RWPE2 (cell line): ENCODE data around the gene VAPA.

Experiments
- ATAC-seq: fragments of 200-7000 bp; cut with Tn5 transposase; 3 replicates; pipeline ENCODE4 v1.9.1; 2021; ENCODE audit warnings: low read depth
- DNase-seq: peaks from one replicate; pipeline ENCODE4 v3.0.0-alpha.2; 2020; ENCODE audit warnings: low spot score
- H3K27ac ChIP-seq: fragments of 450-650 bp; 2 replicates; pipeline ENCODE4 v1.5.1; 2017; ENCODE audit warnings: mild to moderate bottlenecking; ENCODE audit not compliant: poor library complexity, severe bottlenecking
- H3K27me3 ChIP-seq: fragments of 250-450 bp; sonication (Bioruptor Pico); 2 replicates; pipeline ENCODE4 v1.5.1; 2021; ENCODE audit warnings: mild to moderate bottlenecking, moderate library complexity; ENCODE audit not compliant: insufficient read depth, poor library complexity, severe bottlenecking
- H3K36me3 ChIP-seq: fragments of 250-450 bp; sonication (Bioruptor Pico); 2 replicates; pipeline ENCODE4 v1.5.1; 2020; ENCODE audit warnings: low read depth, mild to moderate bottlenecking, moderate library complexity
- H3K4me1 ChIP-seq: fragments of 250-450 bp; sonication (Bioruptor Pico); 2 replicates; pipeline ENCODE4 v1.5.1; 2021; ENCODE audit warnings: mild to moderate bottlenecking, moderate library complexity; ENCODE audit not compliant: insufficient read depth, poor library complexity, severe bottlenecking
- H3K4me3 ChIP-seq: fragments of 250-450 bp; sonication (Bioruptor Pico); 2 replicates; pipeline ENCODE4 v1.5.1; 2021; ENCODE audit warnings: mild to moderate bottlenecking, moderate library complexity; ENCODE audit not compliant: severe bottlenecking
- H3K9me3 ChIP-seq: fragments of 250-450 bp; sonication (Bioruptor Pico); 2 replicates; pipeline ENCODE4 v1.5.1; 2021; ENCODE audit warnings: mild to moderate bottlenecking, moderate library complexity; ENCODE audit not compliant: severe bottlenecking
- CTCF ChIP-seq: fragments of 450-650 bp; IDR thresholded peaks from one replicate; pipeline ENCODE4 v1.5.1; 2017; ENCODE audit warnings: mild to moderate bottlenecking, moderate library complexity; ENCODE audit not compliant: poor library complexity, severe bottlenecking

VAPA gene

GRCh38 chr18:9931678-9932077 lies 17.9 kb downstream of the VAPA start:
- no peak for ATAC-seq
- H3K9me3 ChIP-seq, result no peaks in the 10 kb centered on the region
- no peak for DNase-seq
- peak overlapping the region; percentile 0 for H3K27ac ChIP-seq
- H3K27me3 ChIP-seq, result peaks cover 3% of the 10 kb centered on the region
- H3K4me1 ChIP-seq, result peaks cover 70% of the 10 kb centered on the region
- H3K4me3 ChIP-seq, result no peak overlapping the region
- no peak for TF ChIP-seq CTCF
- H3K36me3 ChIP-seq, result peaks cover 55% of the 10 kb centered on the region

- ATAC-seq (no peak), DNase-seq (no peak)
- TF ChIP-seq CTCF, result no peak
- Histone ChIP-seq H3K4me3 (no peak overlapping the region), H3K9me3 (no peaks in the 10 kb centered on the region), H3K27ac (peak overlapping the region; percentile 40), H3K36me3 (peaks cover 76% of the 10 kb centered on the region), H3K4me1 (peaks cover 48% of the 10 kb centered on the region), H3K27me3 (peaks cover 3% of the 10 kb centered on the region)
These were observed 20.0 kb downstream of the VAPA start for GRCh38 chr18:9933865-9934264.

- peaks cover 81% of the 10 kb centered on the region for H3K36me3 ChIP-seq
These were observed 20.5 kb downstream of the VAPA start for GRCh38 chr18:9934274-9934673.

GRCh38 chr18:9941103-9941502 lies 27.3 kb downstream of the VAPA start:
- no peak for TF ChIP-seq CTCF
- H3K4me1 ChIP-seq, result no peaks in the 10 kb centered on the region
- DNase-seq, result no peak
- H3K27me3 ChIP-seq, result no peaks in the 10 kb centered on the region
- ATAC-seq, result no peak
- H3K9me3 ChIP-seq, result peaks cover 2% of the 10 kb centered on the region
- H3K4me3 ChIP-seq, result no peak overlapping the region
- H3K27ac ChIP-seq, result no peak overlapping the region
- peaks cover 94% of the 10 kb centered on the region for H3K36me3 ChIP-seq

More at GRCh38 chr18:9934274-9934673, 20.5 kb downstream of the VAPA start:
- H3K27me3 ChIP-seq, result peaks cover 3% of the 10 kb centered on the region
- DNase-seq, result no peak
- TF ChIP-seq CTCF, result no peak
- H3K27ac ChIP-seq, result peak overlapping the region; percentile 40
- no peak overlapping the region for H3K4me3 ChIP-seq
- H3K4me1 ChIP-seq, result peaks cover 44% of the 10 kb centered on the region
- H3K9me3 ChIP-seq, result no peaks in the 10 kb centered on the region
- no peak for ATAC-seq

- Histone ChIP-seq H3K27ac (no peak overlapping the region), H3K4me3 (no peak overlapping the region), H3K9me3 (peaks cover 2% of the 10 kb centered on the region), H3K36me3 (peaks cover 94% of the 10 kb centered on the region), H3K4me1 (peaks cover under 1% of the 10 kb centered on the region), H3K27me3 (no peaks in the 10 kb centered on the region)
- TF ChIP-seq CTCF, result no peak
- DNase-seq (no peak), ATAC-seq (no peak)
These were observed 27.8 kb downstream of the VAPA start for GRCh38 chr18:9941660-9942059.
